PFSK-1 (cell line): ENCODE data around the gene PDGFD.

Source experiments
- FOXP2 ChIP-seq: optimal IDR thresholded peaks from 2 replicates; pipeline ENCODE3; 2011; ENCODE audit warnings: borderline replicate concordance, control low read depth, inconsistent platforms; ENCODE audit not compliant: insufficient read depth; ENCODE audit errors: extremely low read length, extremely low read depth
- POLR2AphosphoS5 ChIP-seq: IDR thresholded peaks from 2 replicates; pipeline ENCODE4 v1.6.1; 2012; ENCODE audit warnings: low read depth, mild to moderate bottlenecking, control low read depth, low read length, moderate library complexity
- SIN3A ChIP-seq: IDR thresholded peaks from 2 replicates; pipeline ENCODE4 v1.6.1; 2012; ENCODE audit warnings: mild to moderate bottlenecking, low read length, moderate library complexity, borderline replicate concordance; ENCODE audit not compliant: insufficient read depth
- TAF1 ChIP-seq: IDR thresholded peaks from 2 replicates; pipeline ENCODE4 v1.6.1; 2012; ENCODE audit warnings: low read length, control low read depth, borderline replicate concordance; ENCODE audit not compliant: insufficient read depth
- TF ChIP-seq, protein P1 (sequence below), 2 experiments: IDR thresholded peaks; 2 replicates each; pipeline versions ENCODE4 v1.6.1 to v1.8.0; 2011 to 2012; ENCODE audit warnings: low read depth in 2 of 2, low read length in 2 of 2, control low read depth in 1 of 2, inconsistent platforms in 1 of 2, mild to moderate bottlenecking in 1 of 2, moderate library complexity in 1 of 2; ENCODE audit not compliant: insufficient read depth in 1 of 2

DNA sequence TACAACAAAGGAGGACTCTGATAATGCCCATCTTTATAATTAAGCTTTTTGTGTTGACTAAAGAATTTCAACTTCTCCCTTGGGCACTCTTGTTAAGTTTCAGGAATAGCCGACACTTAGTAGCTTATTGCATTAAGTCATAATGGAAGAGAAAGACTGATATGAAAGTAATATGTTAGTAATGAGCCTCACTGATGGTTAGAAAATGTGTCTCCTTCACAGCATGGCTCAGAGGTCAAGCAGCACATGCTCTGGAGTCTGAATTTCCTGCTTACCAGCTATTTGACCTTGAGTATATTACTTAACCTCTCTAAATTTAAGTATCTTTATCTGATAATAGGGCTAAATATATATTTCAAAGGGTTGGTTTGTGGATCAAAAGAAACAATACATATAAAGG is 39.0 kb downstream of the PDGFD start:
- no peak for TF ChIP-seq POLR2AphosphoS5
- no peak for TF ChIP-seq SIN3A
- no peak for TF ChIP-seq TAF1
- TF ChIP-seq, protein P1, sequence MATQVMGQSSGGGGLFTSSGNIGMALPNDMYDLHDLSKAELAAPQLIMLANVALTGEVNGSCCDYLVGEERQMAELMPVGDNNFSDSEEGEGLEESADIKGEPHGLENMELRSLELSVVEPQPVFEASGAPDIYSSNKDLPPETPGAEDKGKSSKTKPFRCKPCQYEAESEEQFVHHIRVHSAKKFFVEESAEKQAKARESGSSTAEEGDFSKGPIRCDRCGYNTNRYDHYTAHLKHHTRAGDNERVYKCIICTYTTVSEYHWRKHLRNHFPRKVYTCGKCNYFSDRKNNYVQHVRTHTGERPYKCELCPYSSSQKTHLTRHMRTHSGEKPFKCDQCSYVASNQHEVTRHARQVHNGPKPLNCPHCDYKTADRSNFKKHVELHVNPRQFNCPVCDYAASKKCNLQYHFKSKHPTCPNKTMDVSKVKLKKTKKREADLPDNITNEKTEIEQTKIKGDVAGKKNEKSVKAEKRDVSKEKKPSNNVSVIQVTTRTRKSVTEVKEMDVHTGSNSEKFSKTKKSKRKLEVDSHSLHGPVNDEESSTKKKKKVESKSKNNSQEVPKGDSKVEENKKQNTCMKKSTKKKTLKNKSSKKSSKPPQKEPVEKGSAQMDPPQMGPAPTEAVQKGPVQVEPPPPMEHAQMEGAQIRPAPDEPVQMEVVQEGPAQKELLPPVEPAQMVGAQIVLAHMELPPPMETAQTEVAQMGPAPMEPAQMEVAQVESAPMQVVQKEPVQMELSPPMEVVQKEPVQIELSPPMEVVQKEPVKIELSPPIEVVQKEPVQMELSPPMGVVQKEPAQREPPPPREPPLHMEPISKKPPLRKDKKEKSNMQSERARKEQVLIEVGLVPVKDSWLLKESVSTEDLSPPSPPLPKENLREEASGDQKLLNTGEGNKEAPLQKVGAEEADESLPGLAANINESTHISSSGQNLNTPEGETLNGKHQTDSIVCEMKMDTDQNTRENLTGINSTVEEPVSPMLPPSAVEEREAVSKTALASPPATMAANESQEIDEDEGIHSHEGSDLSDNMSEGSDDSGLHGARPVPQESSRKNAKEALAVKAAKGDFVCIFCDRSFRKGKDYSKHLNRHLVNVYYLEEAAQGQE (IDR thresholded peaks at IDR 0.05; ENCODE audit: insufficient read depth in 1 of 2, low read depth in 2 of 2, low read length in 2 of 2): no peak
- TF ChIP-seq FOXP2: no peak
